ENCODE measurements around the gene GALNT1.
"Not testable (repeated sequence)": the region's sequence is repeated elsewhere in the genome, so short reads cannot be mapped to it uniquely, and the experiment has no call there.

DNA sequence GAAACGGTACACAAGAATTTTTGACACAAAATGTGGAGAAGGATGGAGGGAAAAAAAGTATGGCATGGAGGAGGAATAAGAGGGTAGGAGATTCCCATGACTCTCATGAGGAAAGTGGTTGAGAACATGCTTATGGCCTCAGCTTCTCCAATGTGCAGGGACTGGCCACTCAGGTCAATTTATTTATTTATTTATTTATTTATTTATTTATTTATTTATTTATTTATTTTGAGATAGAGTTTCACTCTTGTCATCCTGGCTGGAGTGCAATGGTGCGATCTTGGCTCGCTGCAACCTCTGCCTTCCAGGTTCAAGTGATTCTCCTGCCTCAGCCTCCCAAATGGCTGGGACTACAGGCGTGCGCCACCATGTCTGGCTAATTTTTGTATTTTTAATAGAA is 26.0 kb upstream of the GALNT1 start:
- TF ChIP-seq, protein P1, sequence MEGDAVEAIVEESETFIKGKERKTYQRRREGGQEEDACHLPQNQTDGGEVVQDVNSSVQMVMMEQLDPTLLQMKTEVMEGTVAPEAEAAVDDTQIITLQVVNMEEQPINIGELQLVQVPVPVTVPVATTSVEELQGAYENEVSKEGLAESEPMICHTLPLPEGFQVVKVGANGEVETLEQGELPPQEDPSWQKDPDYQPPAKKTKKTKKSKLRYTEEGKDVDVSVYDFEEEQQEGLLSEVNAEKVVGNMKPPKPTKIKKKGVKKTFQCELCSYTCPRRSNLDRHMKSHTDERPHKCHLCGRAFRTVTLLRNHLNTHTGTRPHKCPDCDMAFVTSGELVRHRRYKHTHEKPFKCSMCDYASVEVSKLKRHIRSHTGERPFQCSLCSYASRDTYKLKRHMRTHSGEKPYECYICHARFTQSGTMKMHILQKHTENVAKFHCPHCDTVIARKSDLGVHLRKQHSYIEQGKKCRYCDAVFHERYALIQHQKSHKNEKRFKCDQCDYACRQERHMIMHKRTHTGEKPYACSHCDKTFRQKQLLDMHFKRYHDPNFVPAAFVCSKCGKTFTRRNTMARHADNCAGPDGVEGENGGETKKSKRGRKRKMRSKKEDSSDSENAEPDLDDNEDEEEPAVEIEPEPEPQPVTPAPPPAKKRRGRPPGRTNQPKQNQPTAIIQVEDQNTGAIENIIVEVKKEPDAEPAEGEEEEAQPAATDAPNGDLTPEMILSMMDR (IDR thresholded peaks at IDR 0.05 in 4 of 5, conservative IDR thresholded peaks at IDR 0.05 in 1 of 5) = not testable (repeated sequence)
- not testable (repeated sequence) for TF ChIP-seq POLR2A (IDR thresholded peaks at IDR 0.05)

All from gastrocnemius medialis (tissue), 4 donors.